ENCODE data around the gene NPTX2.

GRCh38 chr7:98573816-98574215 lies 43.3 kb upstream of the NPTX2 start:
- TF ChIP-seq ZFP30 (CRISPR knock-in tag; IDR thresholded peaks at IDR 0.05) (no peak), ZNF8 (CRISPR knock-in tag; IDR thresholded peaks at IDR 0.05) (no peak), CSDC2 (CRISPR knock-in tag; IDR thresholded peaks at IDR 0.05) (no peak), ISL1 (CRISPR knock-in tag; IDR thresholded peaks at IDR 0.05) (no peak), POU6F1 (CRISPR knock-in tag; IDR thresholded peaks at IDR 0.05; ENCODE audit: borderline replicate concordance, low read depth) (no peak), ZC3H10 (CRISPR knock-in tag; IDR thresholded peaks at IDR 0.05) (no peak), ZNF70 (CRISPR knock-in tag; IDR thresholded peaks at IDR 0.05) (no peak), CSRNP3 (CRISPR knock-in tag; IDR thresholded peaks at IDR 0.05) (no peak)
- TF ChIP-seq, protein P1, sequence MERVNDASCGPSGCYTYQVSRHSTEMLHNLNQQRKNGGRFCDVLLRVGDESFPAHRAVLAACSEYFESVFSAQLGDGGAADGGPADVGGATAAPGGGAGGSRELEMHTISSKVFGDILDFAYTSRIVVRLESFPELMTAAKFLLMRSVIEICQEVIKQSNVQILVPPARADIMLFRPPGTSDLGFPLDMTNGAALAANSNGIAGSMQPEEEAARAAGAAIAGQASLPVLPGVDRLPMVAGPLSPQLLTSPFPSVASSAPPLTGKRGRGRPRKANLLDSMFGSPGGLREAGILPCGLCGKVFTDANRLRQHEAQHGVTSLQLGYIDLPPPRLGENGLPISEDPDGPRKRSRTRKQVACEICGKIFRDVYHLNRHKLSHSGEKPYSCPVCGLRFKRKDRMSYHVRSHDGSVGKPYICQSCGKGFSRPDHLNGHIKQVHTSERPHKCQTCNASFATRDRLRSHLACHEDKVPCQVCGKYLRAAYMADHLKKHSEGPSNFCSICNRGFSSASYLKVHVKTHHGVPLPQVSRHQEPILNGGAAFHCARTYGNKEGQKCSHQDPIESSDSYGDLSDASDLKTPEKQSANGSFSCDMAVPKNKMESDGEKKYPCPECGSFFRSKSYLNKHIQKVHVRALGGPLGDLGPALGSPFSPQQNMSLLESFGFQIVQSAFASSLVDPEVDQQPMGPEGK (CRISPR knock-in tag; IDR thresholded peaks at IDR 0.05; ENCODE audit: borderline replicate concordance): no peak

Measured in SK-N-SH treated with all-trans-retinoic acid at 6 μM for 48 hours (cell line).